Measurements from ENCODE around the gene TPH2.
A peak's percentile ranks its signal among the peaks of the same experiment; 100 is the strongest.

Gene TPH2

DNA sequence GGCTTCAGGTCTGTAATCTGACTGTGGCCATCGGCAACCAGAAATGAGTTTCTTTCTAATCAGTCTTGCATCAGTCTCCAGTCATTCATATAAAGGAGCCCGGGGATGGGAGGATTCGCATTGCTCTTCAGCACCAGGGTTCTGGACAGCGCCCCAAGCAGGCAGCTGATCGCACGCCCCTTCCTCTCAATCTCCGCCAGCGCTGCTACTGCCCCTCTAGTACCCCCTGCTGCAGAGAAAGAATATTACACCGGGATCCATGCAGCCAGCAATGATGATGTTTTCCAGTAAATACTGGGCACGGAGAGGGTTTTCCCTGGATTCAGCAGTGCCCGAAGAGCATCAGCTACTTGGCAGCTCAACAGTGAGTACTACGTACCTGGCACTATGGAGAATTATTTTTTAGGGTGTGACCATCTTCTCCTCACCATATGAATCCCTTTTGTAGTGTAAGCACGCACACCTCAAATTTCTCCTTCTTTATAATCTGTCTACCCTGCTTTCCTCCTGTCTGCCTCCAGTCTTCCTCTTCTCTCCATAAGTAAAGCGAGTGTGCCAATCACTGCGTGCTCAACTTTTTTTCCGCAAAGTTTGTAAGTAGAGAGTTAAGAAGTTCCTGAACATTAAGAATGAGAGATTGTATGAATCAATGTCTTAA, at the start of gene TPH2:
Gene TPH2 (plus strand): TSS at position 118 of the 658 bp plus-strand sequence. CDS start 142 bp downstream, at position 260.
- peak; percentile 82 to 83 for DNase-seq

GRCh38 chr12:71890475-71890874, 48.2 kb upstream of the TPH2 start:
- DNase-seq: no peak

DNA sequence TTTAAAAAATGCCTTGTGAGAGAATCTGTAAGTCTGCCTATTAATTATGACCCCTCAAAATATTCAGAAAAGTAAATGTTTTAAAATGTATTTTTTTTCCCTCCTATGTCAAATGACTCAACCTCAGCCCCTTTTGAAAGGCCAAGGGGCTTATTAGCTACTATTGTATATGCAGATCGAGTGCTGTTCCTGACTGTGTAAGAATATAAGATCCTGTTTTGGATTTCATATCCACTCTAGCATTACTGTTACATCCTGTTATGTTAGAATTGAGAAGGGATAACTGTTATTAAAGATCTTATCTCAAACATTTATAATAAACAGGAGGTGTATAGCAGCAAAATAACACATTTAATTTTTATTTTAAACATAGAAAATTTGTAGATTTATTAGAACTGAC, 46.6 kb upstream of the TPH2 start:
- DNase-seq: no peak

DNA sequence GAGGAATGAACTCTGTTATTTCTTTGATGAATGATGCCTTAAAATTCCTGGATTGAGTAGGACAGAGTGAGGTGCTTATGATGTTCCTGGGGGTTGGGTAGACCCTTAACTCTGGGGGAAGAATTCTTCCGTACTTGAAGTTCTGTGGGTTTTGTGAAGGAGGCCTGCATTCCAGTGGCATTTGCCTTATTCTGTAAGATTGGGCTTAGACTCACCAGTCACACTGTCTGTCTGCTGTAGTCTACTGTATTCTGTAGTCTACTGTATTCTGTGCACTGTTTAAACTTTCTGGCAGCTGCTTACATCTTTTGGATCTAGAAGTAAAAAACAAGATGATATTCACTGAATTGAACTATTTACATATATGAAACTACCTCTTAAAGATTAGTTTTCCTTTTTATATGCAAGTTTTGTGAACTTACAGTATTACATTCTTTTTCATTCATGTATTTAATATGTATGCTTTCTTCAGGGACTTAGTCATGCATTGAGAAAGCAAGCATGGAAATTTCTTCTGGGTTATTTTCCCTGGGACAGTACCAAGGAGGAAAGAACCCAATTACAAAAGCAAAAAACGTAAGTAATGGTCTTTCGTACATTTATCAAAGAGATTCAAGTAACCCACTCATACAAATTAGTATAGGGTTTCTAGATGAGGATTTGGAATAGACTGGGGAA, 42.3 kb upstream of the TPH2 start:
- DNase-seq: no peak

DNA sequence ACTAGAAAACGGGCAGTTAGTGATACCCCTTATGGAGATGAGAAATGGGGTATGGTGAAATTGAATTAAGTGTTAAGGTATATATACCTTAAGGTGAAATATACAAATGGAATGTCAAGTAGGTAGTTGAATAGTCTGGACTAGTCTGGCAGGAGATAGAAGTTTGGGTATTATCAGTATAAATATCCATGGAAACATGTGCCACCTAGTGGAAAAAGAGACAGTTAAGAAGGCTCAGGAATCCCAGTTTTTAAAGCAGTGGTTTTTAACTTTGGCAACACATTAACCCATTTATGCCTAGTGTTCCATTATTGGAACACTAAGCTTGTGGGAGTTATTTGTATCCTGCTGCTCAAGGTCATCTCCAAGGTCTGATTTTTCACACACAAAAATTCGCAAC, 38.6 kb upstream of the TPH2 start:
- no peak for DNase-seq

DNA sequence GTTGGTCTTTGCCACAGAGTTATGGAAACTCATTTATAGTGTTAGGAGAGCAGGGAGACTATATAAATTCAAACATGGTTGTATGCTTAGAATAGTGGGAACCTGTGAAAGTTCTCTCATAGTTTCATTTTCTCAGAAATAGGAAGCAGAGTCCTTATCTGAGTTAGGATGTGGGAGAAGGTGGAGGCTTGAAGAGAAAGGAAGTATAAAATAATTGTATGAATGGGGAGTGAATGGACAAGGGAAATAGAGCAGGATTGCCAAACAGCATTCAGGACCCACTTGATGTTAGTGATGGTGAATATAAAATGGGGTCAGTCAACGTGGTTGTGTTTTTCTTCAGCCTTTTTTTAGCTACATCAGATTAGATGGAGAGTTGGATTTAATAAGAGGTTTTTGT, 34.0 kb upstream of the TPH2 start:
- DNase-seq: no peak

DNA sequence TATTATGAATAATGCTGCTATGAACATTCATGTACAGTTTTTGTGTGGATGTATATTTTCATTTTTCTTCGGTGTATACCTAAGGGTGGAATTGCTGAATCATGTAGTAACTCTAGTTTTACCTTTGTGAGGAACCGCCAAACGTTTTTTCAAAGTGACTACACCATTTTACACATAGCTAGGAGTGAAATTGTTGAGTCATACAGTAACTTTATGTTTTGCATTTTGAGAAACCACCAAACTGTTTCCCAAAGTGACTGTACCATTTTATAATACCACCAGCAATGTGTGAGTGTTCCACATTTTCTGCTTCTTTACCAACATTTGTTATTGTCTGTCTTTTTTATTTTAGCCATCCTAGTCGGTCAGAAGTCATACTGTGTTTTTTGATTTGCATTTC, 3.1 kb upstream of the TPH2 start:
- no peak for DNase-seq

DNA sequence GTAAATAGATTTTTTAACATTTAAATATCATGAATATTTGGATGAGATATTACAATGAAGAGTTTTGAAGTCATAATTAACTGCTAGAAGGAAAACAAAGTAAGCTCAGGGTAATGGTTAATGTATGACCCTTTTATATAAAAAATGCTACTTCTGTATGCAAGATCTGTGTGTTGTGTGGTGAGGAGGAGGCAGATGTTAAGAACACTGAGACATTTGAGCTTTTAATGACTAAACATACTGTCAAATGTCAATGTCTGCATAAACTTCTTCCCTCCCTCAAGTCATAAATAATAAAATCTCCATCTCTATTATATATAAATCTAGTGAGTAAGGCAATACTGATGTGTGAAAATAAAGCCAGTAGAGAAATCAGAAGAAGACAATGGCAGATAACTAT, 1.4 kb downstream of the TPH2 start:
- DNase-seq: no peak

DNA sequence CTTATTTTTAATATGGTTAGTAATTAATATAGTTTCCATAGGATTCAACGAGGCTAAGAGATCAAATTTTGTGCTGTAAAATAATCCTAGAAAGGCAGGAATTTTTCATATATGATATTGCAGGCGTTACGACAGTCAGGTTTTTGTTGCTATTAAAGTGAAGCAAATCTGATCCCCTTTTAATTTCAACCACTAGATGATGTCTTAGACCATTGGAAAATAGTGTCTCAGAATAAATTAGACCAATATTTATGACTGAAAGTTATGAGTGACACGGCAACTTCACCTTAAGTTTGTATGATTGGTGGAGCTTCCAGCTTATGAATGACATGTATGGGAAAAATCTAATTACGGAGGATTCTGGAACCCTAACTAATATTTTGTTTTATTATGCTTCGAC, 2.5 kb downstream of the TPH2 start:
- DNase-seq: no peak

DNA sequence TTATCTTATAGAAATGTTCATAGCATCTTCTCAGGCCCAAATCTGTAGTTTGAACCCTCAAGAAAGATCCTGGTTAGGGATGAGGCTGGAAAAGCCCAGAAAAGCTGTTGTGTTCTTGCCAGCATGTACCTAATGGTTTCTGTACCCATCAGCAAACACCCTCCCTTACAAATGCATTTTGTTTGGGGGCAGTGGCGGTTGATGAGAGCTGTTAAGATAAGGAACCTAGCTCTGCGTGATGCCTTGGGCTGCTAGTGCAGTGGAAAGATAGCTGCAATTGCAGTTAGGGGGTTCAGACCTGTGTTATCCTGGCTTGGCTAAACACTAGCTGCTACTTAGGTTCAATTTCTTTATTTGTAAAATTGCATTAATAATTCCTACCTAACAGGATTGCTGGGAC, 3.6 kb downstream of the TPH2 start:
- no peak for DNase-seq

DNA sequence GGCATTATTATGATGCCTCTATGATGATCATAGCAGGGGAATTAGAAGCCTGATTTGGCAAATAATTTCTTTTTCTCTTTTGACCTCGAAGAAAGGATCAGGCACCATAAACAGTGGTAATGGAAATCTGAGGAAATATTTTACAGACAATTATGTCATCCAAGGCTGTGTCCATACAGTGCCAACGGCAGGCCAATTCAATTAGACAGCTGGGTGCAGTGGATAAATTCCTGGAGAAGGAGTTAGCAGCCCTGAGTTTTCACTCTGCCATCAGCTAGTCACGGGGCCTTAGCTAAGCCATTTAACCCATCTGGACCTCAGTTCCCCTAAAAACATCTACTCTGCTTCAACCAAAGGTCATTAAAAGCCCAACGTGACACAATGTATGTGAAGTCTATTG, 4.1 kb downstream of the TPH2 start:
- no peak for DNase-seq

DNA sequence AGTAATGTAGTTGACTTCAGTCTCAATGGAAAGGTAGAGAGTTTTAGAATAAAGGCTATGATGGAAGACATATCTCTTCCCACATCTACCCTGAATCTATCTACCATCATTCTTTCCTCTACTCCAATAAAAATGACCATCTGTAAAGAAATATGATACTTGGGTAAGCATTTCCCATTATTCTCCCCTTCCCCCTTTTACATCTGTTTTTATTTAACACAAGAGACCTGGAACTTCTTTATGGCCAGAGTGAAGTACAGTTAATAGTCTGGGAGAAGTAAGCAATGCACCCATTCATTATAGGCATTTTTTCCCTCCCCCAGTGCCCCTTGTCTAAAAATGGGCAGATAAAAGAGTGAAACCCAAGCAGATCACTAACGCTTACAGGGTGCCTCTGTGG, 6.5 kb downstream of the TPH2 start:
- no peak for DNase-seq

DNA sequence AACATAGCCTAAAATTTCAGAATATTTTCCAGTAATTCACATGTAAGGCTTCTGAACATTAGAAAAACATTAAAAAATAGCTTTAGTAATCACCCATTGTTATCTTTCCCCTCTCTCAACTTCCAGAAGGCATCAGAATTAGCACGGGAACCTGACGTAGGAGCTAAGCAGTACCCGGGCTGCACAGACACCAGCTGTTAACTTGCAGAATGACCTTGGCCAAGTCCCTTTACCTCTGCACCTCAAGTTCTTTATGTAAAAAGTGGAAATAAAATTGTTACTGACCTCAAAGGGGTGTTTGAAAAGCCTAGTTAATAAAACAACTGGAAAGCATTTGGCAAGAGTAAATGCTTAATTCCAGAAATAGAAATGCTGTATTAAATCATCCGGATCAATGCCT, 7.2 kb downstream of the TPH2 start:
- no peak for DNase-seq

GRCh38 chr12:71947645-71948105, 9.0 kb downstream of the TPH2 start:
- peak; percentile 91 to 98 for DNase-seq

GRCh38 chr12:71948390-71948789, 9.7 kb downstream of the TPH2 start:
- DNase-seq: no peak

DNA sequence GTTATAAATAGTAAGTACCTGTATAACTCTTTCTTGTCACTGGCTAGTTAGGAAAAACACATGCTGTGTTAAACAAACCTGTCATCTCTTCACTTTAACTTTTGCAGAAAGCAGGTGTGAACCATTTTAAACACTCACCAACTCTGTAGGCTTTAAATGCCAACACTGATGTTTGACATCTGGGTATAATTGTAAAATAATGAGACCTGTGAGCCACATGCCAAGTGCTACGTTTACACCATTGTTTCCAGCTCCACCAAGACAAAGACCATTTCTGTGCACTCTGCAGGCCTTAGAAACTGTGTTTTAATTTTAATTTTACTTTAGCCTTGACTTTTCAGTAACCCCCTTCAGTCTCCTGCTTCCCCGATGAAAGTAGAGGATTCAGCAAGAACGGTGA, 11.0 kb downstream of the TPH2 start:
- peak in 1 of 2 experiments; percentile 59 for DNase-seq

DNA sequence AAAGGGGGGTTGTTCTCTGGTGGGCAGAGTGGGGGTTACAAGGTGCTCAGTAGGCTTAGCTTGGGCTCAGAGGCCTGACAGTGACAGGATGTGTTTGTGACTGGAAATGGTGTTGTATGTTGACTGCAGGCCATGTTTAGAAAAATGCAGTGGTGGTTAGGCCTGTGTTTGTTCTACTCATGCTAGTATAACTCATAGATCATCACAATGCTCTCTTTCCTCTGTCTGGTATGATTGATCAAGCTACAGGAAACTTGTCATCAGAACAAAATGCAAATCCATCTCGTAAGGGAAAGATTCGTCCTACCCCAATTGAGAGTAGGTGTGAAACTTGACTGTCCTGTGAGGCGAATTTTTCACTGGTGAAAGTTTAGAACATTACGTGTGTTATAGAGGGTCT, 11.8 kb downstream of the TPH2 start:
- no peak for DNase-seq

GRCh38 chr12:71950819-71951218, 12.2 kb downstream of the TPH2 start:
- no peak for DNase-seq

- no peak for DNase-seq
Measured at GRCh38 chr12:71954083-71954778, 15.6 kb downstream of the TPH2 start.

DNA sequence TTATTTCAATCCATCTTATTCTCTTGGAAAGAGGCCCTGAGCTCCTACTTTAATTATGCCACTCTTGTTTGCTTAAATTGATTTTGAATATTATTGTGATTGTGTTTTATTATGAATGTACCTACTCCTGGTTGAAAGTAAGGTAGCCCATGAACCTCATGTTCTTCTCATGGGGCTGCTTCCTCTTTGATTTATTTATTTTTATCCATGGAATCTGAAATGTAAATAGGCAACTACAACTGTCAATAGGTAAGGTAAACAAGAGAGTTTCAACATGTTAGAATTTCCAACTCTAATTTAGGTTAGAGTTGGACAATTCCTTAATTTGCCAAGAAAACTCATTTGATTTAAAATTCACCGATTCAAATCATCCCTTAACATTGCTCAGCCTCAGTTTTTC, 16.2 kb downstream of the TPH2 start:
- no peak for DNase-seq

- no peak for DNase-seq
Measured at GRCh38 chr12:71955970-71956369, 17.3 kb downstream of the TPH2 start.

GRCh38 chr12:71958056-71958455, 19.4 kb downstream of the TPH2 start:
- DNase-seq: no peak

DNA sequence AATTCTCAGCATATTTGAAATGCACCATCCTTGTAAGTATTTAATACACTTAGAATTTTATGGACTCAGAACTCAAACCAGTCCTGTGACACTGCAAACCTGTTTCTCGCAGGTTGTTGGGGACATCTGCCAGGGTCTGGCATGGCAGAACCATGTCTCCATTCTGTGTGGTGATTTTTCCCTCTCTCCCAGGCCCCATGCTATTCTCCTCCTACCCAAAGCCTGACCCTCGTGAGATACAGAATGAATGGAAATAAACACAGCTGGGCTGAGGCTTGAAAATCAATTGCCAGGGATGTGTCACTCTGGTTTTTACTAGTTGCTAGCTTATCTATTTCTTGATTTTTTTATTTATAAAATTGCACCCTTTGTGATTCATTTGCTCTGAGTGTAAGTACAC, 19.8 kb downstream of the TPH2 start:
- DNase-seq: no peak

DNA sequence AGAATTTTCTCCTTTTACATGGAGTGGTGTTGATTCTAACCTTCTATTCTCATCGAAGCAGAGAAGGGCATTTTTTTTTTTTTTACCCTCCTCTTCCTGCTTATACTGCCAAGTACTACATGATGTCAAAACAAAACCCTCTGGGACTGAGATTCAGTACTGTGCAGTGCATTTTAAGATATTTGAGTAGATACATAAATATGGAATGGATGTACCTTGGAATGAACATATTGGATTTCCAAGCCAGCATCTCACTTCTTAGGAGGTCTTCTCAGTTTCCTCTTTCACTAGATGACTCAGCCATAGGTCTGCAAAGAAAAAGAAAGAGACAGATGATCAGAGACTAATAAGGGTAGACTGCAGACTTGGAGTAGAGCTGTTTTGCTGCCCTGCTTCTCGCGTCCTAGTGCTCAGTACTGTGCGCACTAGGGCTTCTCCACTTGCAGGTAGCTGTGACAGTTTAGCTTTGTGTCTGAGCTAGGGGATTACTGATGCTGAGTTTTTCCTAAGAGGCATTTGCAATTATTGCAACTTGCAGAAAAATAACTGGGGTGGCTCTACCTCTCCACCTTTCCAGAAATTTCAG, 20.4 kb downstream of the TPH2 start:
- DNase-seq: no peak
